Esophagus squamous epithelium (tissue), 5 donors: ENCODE measurements around the gene TIMP4. TPM values are rescaled to one million over a fixed set of nuclear protein-coding genes. Genes with fewer than 3 reads are reported as not detected.

Experiments used
- DNase-seq: peaks from one replicate; lab custom pipeline; 2025; lab: John Stamatoyannopoulos, UW
- H3K27ac ChIP-seq, 4 donors: fragments of 200-600 bp; sonication (generic); one replicate each; pipeline ENCODE4 v1.5.1; 2016 to 2019; ENCODE audit warnings: mild to moderate bottlenecking in 1 of 4
- H3K27me3 ChIP-seq, 4 donors: fragments of 200-600 bp; sonication (generic); 1 replicate in 3 of 4; 2 replicates in 1 of 4; pipeline versions ENCODE4 v1.5.1 to v1.6.0; 2017 to 2021; ENCODE audit warnings: antibody characterized with exemption in 1 of 4
- H3K36me3 ChIP-seq, 3 donors: fragments of 200-600 bp; sonication (generic); one replicate each; pipeline ENCODE4 v1.5.1; 2016 to 2019
- H3K4me1 ChIP-seq, 3 donors: fragments of 200-600 bp; sonication (generic); one replicate each; pipeline ENCODE4 v1.5.1; 2017 to 2019
- H3K4me3 ChIP-seq, 4 donors: fragments of 200-600 bp; sonication (generic); 1 replicate in 3 of 4; 2 replicates in 1 of 4; pipeline ENCODE4 v1.5.1; 2016 to 2019; ENCODE audit warnings: mild to moderate bottlenecking in 2 of 4, moderate library complexity in 1 of 4
- H3K9me3 ChIP-seq, 3 donors: fragments of 200-600 bp; sonication (generic); one replicate each; pipeline ENCODE4 v1.5.1; 2016 to 2019
- POLR2A ChIP-seq, 4 donors: fragments of 450-650 bp; IDR thresholded peaks; one replicate each; pipeline ENCODE4 v1.6.1; 2017; ENCODE audit warnings: antibody characterized with exemption in 4 of 4, mild to moderate bottlenecking in 4 of 4, moderate library complexity in 3 of 4
- WGBS, 2 donors: methylation state at CpG; one replicate each; pipeline ENCODE4 v1.1.5; 2018; 5-methylcytosine and 5-hydroxymethylcytosine counted together
- intact Hi-C: fragments of 100-400 bp; cut with DNase I; formaldehyde crosslinking; loops from one replicate; pipeline ENCODE4 v1.15.0; 2022
- total RNA-seq, 4 donors: library from RNA; depleted of rRNA; stranded (reverse); fragments of >200 nt; gene quantifications; one replicate each; pipeline ENCODE4 v1.1.0, GENCODE V29; 2016
- TF ChIP-seq, protein P1 (sequence below), 6 experiments: fragments of 450-650 bp in 4 of 6; fragments of 200-600 bp in 2 of 6; sonication (generic) in 2 of 6; IDR thresholded peaks; one replicate each; pipeline ENCODE4 v1.5.1; 2016 to 2019; ENCODE audit warnings: antibody characterized with exemption in 6 of 6, mild to moderate bottlenecking in 4 of 6, moderate library complexity in 4 of 6
- donor health status: DM: yes; HTN: yes; CAD: no.

The TIMP4 gene
- total RNA-seq, 4 donors from 2014 or later = 0.23 to 8.6 (median 4.0) TPM

DNA sequence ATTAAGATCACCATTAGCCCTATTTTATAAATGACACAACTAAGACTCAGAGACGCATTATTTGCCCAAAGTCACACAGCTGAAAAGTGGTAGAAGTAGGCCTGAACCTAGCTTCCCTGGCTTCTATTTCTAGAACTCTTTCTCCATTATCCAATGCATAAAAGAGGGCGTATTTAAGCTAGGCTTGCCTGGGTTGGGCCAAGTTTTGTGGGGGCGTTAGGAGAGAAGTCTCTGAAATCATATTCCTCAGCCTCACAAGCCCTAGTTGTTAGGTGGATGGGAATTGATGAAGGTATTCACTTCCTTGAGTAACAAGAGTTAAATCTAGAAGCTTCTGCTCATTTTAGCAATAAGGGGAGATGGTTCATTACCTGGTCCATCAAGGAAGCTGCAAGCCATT is 22.3 kb downstream of the TIMP4 start:
- intact Hi-C loops = loop anchor here (5.0 kb wide), 1 partner anchor 346 kb away; the partner anchor contains the start of gene TSEN2
- DNase-seq = no peak
- no peak for TF ChIP-seq POLR2A (IDR thresholded peaks at IDR 0.05)
- TF ChIP-seq, protein P1, sequence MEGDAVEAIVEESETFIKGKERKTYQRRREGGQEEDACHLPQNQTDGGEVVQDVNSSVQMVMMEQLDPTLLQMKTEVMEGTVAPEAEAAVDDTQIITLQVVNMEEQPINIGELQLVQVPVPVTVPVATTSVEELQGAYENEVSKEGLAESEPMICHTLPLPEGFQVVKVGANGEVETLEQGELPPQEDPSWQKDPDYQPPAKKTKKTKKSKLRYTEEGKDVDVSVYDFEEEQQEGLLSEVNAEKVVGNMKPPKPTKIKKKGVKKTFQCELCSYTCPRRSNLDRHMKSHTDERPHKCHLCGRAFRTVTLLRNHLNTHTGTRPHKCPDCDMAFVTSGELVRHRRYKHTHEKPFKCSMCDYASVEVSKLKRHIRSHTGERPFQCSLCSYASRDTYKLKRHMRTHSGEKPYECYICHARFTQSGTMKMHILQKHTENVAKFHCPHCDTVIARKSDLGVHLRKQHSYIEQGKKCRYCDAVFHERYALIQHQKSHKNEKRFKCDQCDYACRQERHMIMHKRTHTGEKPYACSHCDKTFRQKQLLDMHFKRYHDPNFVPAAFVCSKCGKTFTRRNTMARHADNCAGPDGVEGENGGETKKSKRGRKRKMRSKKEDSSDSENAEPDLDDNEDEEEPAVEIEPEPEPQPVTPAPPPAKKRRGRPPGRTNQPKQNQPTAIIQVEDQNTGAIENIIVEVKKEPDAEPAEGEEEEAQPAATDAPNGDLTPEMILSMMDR (IDR thresholded peaks at IDR 0.05) = no peak
- H3K4me1 ChIP-seq = peaks cover 0 to 8% (median 0%) of the 10 kb centered on the region in 3 donors
- WGBS, 2 donors = 82 to 90% methylated on average over 3 of the region's 3 CpGs
- no peaks in the 10 kb centered on the region for H3K36me3 ChIP-seq
- no peaks in the 10 kb centered on the region for H3K9me3 ChIP-seq
- H3K27me3 ChIP-seq = peaks cover 0 to 11% (median 0%) of the 10 kb centered on the region in 4 donors
- H3K27ac ChIP-seq = no peak overlapping the region
- no peak overlapping the region for H3K4me3 ChIP-seq

DNA sequence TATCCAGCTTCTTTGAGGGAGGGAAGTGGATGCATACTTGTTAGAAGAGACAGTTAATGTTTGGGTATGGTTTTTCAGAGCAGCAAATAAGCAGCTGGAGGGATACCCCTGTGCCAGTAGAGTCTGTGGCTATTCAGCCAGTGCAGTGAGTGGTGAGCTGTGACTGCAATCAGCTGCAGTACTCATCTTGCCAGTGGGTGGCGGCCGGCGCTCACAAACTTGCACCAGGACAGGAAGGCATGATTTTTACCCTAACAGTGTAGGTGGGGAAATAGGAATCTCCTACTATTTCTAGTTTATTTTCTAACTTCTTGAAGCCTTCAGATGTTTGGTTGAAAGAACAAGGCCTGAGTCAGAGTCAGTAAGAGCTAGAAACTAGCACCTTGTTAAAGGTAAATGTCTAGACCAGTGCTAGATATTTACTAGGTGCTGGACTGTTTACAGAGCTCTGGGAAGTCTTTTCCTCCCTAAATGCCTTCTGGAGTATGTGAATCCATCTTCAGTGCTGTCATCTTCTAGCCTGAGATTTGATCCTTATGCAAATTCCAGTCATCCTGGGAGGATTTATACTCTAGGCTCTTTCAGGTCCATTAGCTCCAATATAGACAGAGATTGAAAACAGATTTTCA is 23.6 kb downstream of the TIMP4 start:
- H3K9me3 ChIP-seq = no peaks in the 10 kb centered on the region
- WGBS, 2 donors = 0% methylated on average over 3 of the region's 3 CpGs
- no peak overlapping the region for H3K4me3 ChIP-seq
- peaks cover 0 to 8% (median 0%) of the 10 kb centered on the region in 3 donors for H3K4me1 ChIP-seq
- intact Hi-C loops = loop anchor here (5.0 kb wide), 1 partner anchor 347 kb away; the partner anchor contains the start of gene TSEN2
- DNase-seq = no peak
- TF ChIP-seq, protein P1 (IDR thresholded peaks at IDR 0.05) = peak; percentile 43 to 91 (median 86)
- TF ChIP-seq POLR2A (IDR thresholded peaks at IDR 0.05) = no peak
- no peaks in the 10 kb centered on the region for H3K36me3 ChIP-seq
- peaks cover 0 to 20% (median 0%) of the 10 kb centered on the region in 4 donors for H3K27me3 ChIP-seq
- H3K27ac ChIP-seq = no peak overlapping the region

DNA sequence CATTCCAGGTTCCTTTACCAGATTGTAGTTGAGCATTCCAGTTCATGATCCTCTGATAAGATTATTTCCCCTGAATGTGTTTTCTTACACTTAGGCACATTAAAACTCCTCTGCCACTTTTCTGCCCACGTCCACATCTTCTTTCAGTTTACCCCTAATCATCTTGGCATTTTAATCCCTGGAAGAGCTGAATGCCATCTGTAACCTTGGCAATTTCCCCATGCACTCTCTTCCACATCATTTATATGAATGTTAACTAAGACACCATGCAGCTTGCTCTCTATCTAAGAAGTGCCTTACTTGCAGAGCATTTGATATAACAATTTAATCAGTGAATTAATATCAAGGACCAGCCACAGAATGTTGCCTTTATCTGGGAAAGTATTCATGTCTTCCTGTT is 25.8 kb downstream of the TIMP4 start:
- no peaks in the 10 kb centered on the region for H3K4me1 ChIP-seq
- 6 to 8% methylated on average over 1 of the region's 1 CpG for WGBS, 2 donors
- intact Hi-C loops = no loop called here
- H3K27ac ChIP-seq = no peak overlapping the region
- H3K36me3 ChIP-seq = no peaks in the 10 kb centered on the region
- peaks cover 0 to 21% (median 0%) of the 10 kb centered on the region in 4 donors for H3K27me3 ChIP-seq
- no peak for TF ChIP-seq POLR2A (IDR thresholded peaks at IDR 0.05)
- TF ChIP-seq, protein P1 (IDR thresholded peaks at IDR 0.05) = no peak
- no peaks in the 10 kb centered on the region for H3K9me3 ChIP-seq
- H3K4me3 ChIP-seq = no peak overlapping the region
- DNase-seq = no peak

DNA sequence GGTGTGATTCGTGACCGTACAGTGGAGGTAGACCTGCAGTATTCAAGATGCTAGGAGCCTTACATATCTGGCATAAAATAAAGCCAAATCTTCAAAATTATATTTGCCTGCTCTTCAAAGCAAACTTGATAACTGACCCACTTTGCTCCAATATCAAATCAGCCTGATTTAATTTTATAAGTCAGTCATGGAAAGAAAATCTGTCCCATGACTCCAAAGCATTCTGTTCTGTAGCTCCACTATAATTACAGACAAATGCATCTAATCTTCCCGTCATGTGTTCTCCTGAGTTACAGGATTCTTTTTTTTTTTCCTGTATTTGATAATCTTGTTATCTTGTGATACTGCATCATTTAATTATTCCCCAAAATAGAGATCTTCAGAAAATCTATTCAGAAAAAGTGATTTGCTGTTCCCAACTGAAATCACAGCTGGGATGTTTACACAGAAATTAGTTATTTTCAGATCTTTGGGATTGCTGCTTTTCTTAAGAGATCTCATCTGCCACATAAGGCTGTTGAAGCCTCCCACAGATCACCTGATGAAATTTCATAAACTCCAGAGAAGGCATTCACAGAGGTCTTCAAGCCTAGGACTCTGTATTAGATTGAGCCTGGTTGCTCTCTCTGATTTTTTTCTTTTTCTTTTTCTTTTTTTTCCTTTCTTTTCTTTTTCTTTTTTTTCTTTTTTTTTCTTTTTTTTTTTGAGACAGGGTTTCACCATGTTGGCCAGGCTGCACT is 27.2 kb downstream of the TIMP4 start:
- Histone ChIP-seq H3K27ac (no peak overlapping the region), H3K4me3 (no peak overlapping the region), H3K9me3 (no peaks in the 10 kb centered on the region), H3K27me3 (peaks cover 0 to 26% (median 0%) of the 10 kb centered on the region in 4 donors), H3K4me1 (no peaks in the 10 kb centered on the region), H3K36me3 (no peaks in the 10 kb centered on the region)
- no peak for DNase-seq
- intact Hi-C loops = no loop called here
- TF ChIP-seq POLR2A (IDR thresholded peaks at IDR 0.05) = no peak
- TF ChIP-seq, protein P1 (IDR thresholded peaks at IDR 0.05) = no peak
- WGBS, 2 donors = 78 to 84% methylated on average over 3 of the region's 3 CpGs

DNA sequence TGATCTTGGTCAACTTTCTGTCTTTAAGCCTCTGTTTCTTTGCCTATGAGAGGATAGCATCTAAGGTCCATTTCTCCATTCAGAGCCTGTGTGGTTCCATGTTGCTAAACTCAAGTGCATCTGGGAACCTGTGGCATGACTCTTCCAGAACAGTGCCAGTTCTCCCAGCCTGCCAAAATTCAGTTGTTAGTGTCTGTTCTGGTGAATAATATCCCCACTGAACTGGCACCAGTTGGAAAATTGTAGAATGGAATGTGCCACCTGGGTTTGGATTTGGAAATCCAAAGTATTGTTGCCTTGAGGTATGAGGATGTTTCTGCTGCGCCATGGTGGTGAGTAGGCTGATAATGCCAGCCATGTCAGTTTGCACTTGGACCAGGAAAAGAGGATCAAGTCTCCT is 31.3 kb downstream of the TIMP4 start:
- TF ChIP-seq POLR2A (IDR thresholded peaks at IDR 0.05) = no peak
- TF ChIP-seq, protein P1 (IDR thresholded peaks at IDR 0.05) = no peak
- no peak overlapping the region for H3K27ac ChIP-seq
- no peaks in the 10 kb centered on the region for H3K9me3 ChIP-seq
- intact Hi-C loops = no loop called here
- H3K36me3 ChIP-seq = no peaks in the 10 kb centered on the region
- H3K27me3 ChIP-seq = peaks cover 0 to 29% (median 0%) of the 10 kb centered on the region in 4 donors
- WGBS, 2 donors = 73 to 75% methylated on average over 1 of the region's 1 CpG
- DNase-seq = no peak
- H3K4me1 ChIP-seq = no peaks in the 10 kb centered on the region
- no peak overlapping the region for H3K4me3 ChIP-seq
